Neural cell (in vitro differentiated cells): ENCODE data around the gene SUSD5. TPM values are rescaled to one million over a fixed set of nuclear protein-coding genes. Genes with fewer than 3 reads are reported as not detected.

Experiments used
- H2AFZ ChIP-seq: fragments of 200-600, 300-800 bp; sonication (generic), shearing (Covaris generic); 2 replicates; pipeline ENCODE4 v1.6.0; 2014; ENCODE audit warnings: low read depth, mild to moderate bottlenecking, antibody characterized with exemption, low read length, moderate library complexity
- H3F3A ChIP-seq: fragments of 200-600 bp; shearing (Covaris generic); 2 replicates; pipeline ENCODE4 v1.6.1; 2016; ENCODE audit warnings: mild to moderate bottlenecking, moderate library complexity, mixed read lengths, antibody characterized with exemption, low read length; ENCODE audit not compliant: insufficient read depth, poor library complexity, severe bottlenecking
- H3K27ac ChIP-seq: fragments of 200-600, 300-800 bp; sonication (generic), shearing (Covaris generic); 2 replicates; pipeline ENCODE4 v1.5.1; 2014; ENCODE audit warnings: mild to moderate bottlenecking, low read length, moderate library complexity
- H3K27me3 ChIP-seq: fragments of 300-800, 200-600 bp; sonication (generic), shearing (Covaris generic); 2 replicates; pipeline ENCODE4 v1.6.0; 2014; ENCODE audit warnings: mild to moderate bottlenecking, low read depth, low read length, moderate library complexity; ENCODE audit not compliant: insufficient read depth
- H3K36me3 ChIP-seq: fragments of 300-800, 200-600 bp; sonication (generic), shearing (Covaris generic); 2 replicates; pipeline ENCODE4 v1.5.1; 2014; ENCODE audit warnings: mild to moderate bottlenecking, antibody characterized with exemption, low read length, moderate library complexity; ENCODE audit not compliant: insufficient read depth
- H3K4me2 ChIP-seq: fragments of 300-800, 200-600 bp; sonication (generic), shearing (Covaris generic); 2 replicates; pipeline ENCODE4 v1.6.0; 2014; ENCODE audit warnings: mild to moderate bottlenecking, low read length
- H3K4me3 ChIP-seq: fragments of 300-800, 200-600 bp; sonication (generic), shearing (Covaris generic); 2 replicates; pipeline ENCODE4 v1.5.1; 2014; ENCODE audit warnings: mild to moderate bottlenecking, low read length, moderate library complexity
- H3K79me2 ChIP-seq: fragments of 200-600 bp; shearing (Covaris generic); replicated peaks from 2 replicates; pipeline ENCODE4 v1.6.0; 2014; ENCODE audit warnings: mild to moderate bottlenecking, low read length, moderate library complexity; ENCODE audit not compliant: insufficient read depth
- H3K9ac ChIP-seq: fragments of 300-800, 200-600 bp; sonication (generic), shearing (Covaris generic); 2 replicates; pipeline ENCODE4 v1.6.1; 2016; ENCODE audit warnings: mild to moderate bottlenecking, low read length, mixed read lengths
- H3K9me2 ChIP-seq: fragments of 200-600 bp; shearing (Covaris generic); 2 replicates; pipeline ENCODE4 v1.6.1; 2016; ENCODE audit warnings: mild to moderate bottlenecking, low read length, mixed read lengths; ENCODE audit not compliant: insufficient read depth
- H3K9me3 ChIP-seq: fragments of 200-600, 300-800 bp; sonication (generic), shearing (Covaris generic); 2 replicates; pipeline ENCODE4 v1.6.1; 2016; ENCODE audit warnings: mild to moderate bottlenecking, mixed run types, low read length, moderate library complexity, mixed read lengths
- H4K20me1 ChIP-seq: fragments of 200-600 bp; shearing (Covaris generic); 2 replicates; pipeline ENCODE4 v1.6.1; 2016; ENCODE audit warnings: mild to moderate bottlenecking, mixed run types; ENCODE audit not compliant: insufficient read depth
- CTCF ChIP-seq: fragments of 450-650 bp; IDR thresholded peaks from 2 replicates; pipeline ENCODE4 v1.5.1; 2014; ENCODE audit warnings: antibody characterized with exemption, mild to moderate bottlenecking, moderate library complexity; ENCODE audit not compliant: poor library complexity, severe bottlenecking
- EP300 ChIP-seq: fragments of 450-650 bp; conservative IDR thresholded peaks from 2 replicates; pipeline ENCODE4 v1.6.1; 2014; ENCODE audit warnings: antibody characterized with exemption, mild to moderate bottlenecking, moderate library complexity; ENCODE audit not compliant: poor library complexity, severe bottlenecking
- EZH2 ChIP-seq: fragments of 200-600, 300-800 bp; shearing (Covaris generic), sonication (generic); IDR thresholded peaks from 2 replicates; pipeline ENCODE4 v1.6.1; 2014; ENCODE audit warnings: antibody characterized with exemption, low read length, borderline replicate concordance, mild to moderate bottlenecking; ENCODE audit not compliant: insufficient read depth, poor library complexity, severe bottlenecking
- MXI1 ChIP-seq: fragments of 450-650 bp; conservative IDR thresholded peaks from 2 replicates; pipeline ENCODE4 v1.6.1; 2014; ENCODE audit warnings: antibody characterized with exemption, mild to moderate bottlenecking; ENCODE audit not compliant: poor library complexity, severe bottlenecking
- POLR2AphosphoS5 ChIP-seq: IDR thresholded peaks from 2 replicates; pipeline ENCODE4 v1.6.1; 2012
- RAD21 ChIP-seq: fragments of 450-650 bp; conservative IDR thresholded peaks from 2 replicates; pipeline ENCODE4 v1.6.1; 2014; ENCODE audit warnings: antibody characterized with exemption, mild to moderate bottlenecking, moderate library complexity
- REST ChIP-seq: IDR thresholded peaks from 2 replicates; pipeline ENCODE4 v1.6.1; 2012; ENCODE audit warnings: borderline replicate concordance
- SMC3 ChIP-seq: fragments of 450-650 bp; conservative IDR thresholded peaks from 2 replicates; pipeline ENCODE4 v1.6.1; 2014; ENCODE audit warnings: antibody characterized with exemption, mild to moderate bottlenecking, moderate library complexity; ENCODE audit not compliant: poor library complexity
- TAF1 ChIP-seq: IDR thresholded peaks from 2 replicates; pipeline ENCODE4 v1.6.1; 2012; ENCODE audit warnings: low read depth
- polyA plus RNA-seq: library from polyadenylated mRNA; depleted of rRNA; stranded (reverse); fragments of >200 nt; gene quantifications from 2 replicates; pipeline ENCODE4 v1.2.3, GENCODE V29; 2014

Gene SUSD5
- polyA plus RNA-seq, 1 donor from 2014 or later = 0.74 TPM

- Histone ChIP-seq H3K9ac (no peak overlapping the region), H3F3A (no peaks in the 10 kb centered on the region), H3K4me3 (no peak overlapping the region), H3K4me2 (no peak overlapping the region), H3K79me2 (no peaks in the 10 kb centered on the region), H2AFZ (no peak overlapping the region), H3K36me3 (no peaks in the 10 kb centered on the region), H3K27me3 (no peaks in the 10 kb centered on the region), H4K20me1 (no peaks in the 10 kb centered on the region), H3K9me3 (peaks cover 8% of the 10 kb centered on the region), H3K9me2 (no peaks in the 10 kb centered on the region), H3K27ac (no peak overlapping the region)
- TF ChIP-seq MXI1 (no peak), CTCF (no peak), REST (no peak), SMC3 (no peak), EZH2 (no peak), RAD21 (no peak), TAF1 (no peak), EP300 (no peak), POLR2AphosphoS5 (no peak)
Measured at GRCh38 chr3:33209357-33209756, 9.3 kb downstream of the SUSD5 start.

- Histone ChIP-seq H3K27ac (no peak overlapping the region), H3F3A (no peaks in the 10 kb centered on the region), H3K9me2 (no peaks in the 10 kb centered on the region), H3K27me3 (no peaks in the 10 kb centered on the region), H3K79me2 (no peaks in the 10 kb centered on the region), H4K20me1 (no peaks in the 10 kb centered on the region), H3K9me3 (no peaks in the 10 kb centered on the region), H3K9ac (no peak overlapping the region), H2AFZ (no peak overlapping the region), H3K4me3 (no peak overlapping the region), H3K36me3 (no peaks in the 10 kb centered on the region), H3K4me2 (no peak overlapping the region)
- TF ChIP-seq SMC3 (no peak), EP300 (no peak), CTCF (no peak), TAF1 (no peak), RAD21 (no peak), REST (no peak)
Measured at GRCh38 chr3:33202711-33203457, 15.7 kb downstream of the SUSD5 start.
